DMS53 treated with DMSO at 0.1 percent for 48 hours (cell line): ENCODE data around the gene CST4.
"Not testable (repeated sequence)": the region's sequence is repeated elsewhere in the genome, so short reads cannot be mapped to it uniquely, and the experiment has no call there.

Experiments used
- DNase-seq: peaks from one replicate; lab custom pipeline; 2025; ENCODE audit not compliant: unreplicated experiment; lab: John Stamatoyannopoulos, UW

The CST4 gene

GRCh38 chr20:23644164-23644563 lies 44.7 kb downstream of the CST4 start:
- DNase-seq: no peak

- DNase-seq: no peak
These were observed 45.2 kb downstream of the CST4 start for GRCh38 chr20:23643659-23644058.

- DNase-seq: no peak
These were observed 46.7 kb downstream of the CST4 start for GRCh38 chr20:23641936-23642751.

- no peak for DNase-seq
These were observed 47.9 kb downstream of the CST4 start for GRCh38 chr20:23640671-23641667.

GRCh38 chr20:23640018-23640601 lies 48.7 kb downstream of the CST4 start:
- no peak for DNase-seq

GRCh38 chr20:23639490-23639958 lies 49.3 kb downstream of the CST4 start:
- DNase-seq: no peak

- no peak for DNase-seq
These were observed 50.5 kb downstream of the CST4 start for GRCh38 chr20:23638309-23638708.

GRCh38 chr20:23637282-23638221 lies 51.3 kb downstream of the CST4 start, which contains the start of gene CST3:
Gene CST3, minus strand, starts transcription at chr20:23637955. Its CDS starts 93 bp downstream, at chr20:23637862.
- peak; percentile 71 for DNase-seq

GRCh38 chr20:23636908-23637281 lies 51.9 kb downstream of the CST4 start:
- DNase-seq: no peak

- DNase-seq: no peak
These were observed 52.5 kb downstream of the CST4 start for GRCh38 chr20:23636182-23636907.

- DNase-seq: not testable (repeated sequence)
These were observed 53.1 kb downstream of the CST4 start for GRCh38 chr20:23635768-23636090.
